Progenitor cell of endocrine pancreas (in vitro differentiated cells): ENCODE measurements around the gene CISTR. TPM values are rescaled to one million over a fixed set of nuclear protein-coding genes. Genes with fewer than 3 reads are reported as not detected.
"Not testable (repeated sequence)": the region's sequence is repeated elsewhere in the genome, so short reads cannot be mapped to it uniquely, and the experiment has no call there.

Source experiments
- DNase-seq: peaks from one replicate; pipeline ENCODE4 v3.0.0; 2021; ENCODE audit warnings: low spot score; ENCODE audit not compliant: unreplicated experiment
- H3K27ac Mint-ChIP-seq: 2 replicates; pipeline ENCODE4 v1.8.0; 2021; ENCODE audit warnings: mild to moderate bottlenecking, moderate library complexity, mixed read lengths
- H3K27me3 Mint-ChIP-seq: 2 replicates; pipeline ENCODE4 v1.8.0; 2021; ENCODE audit warnings: mixed read lengths
- H3K36me3 Mint-ChIP-seq: 2 replicates; pipeline ENCODE4 v1.8.0; 2022; ENCODE audit warnings: mixed read lengths; ENCODE audit not compliant: insufficient read depth
- H3K4me1 Mint-ChIP-seq: 2 replicates; pipeline ENCODE4 v1.8.0; 2021; ENCODE audit warnings: low read depth, mixed read lengths
- H3K4me3 Mint-ChIP-seq: 2 replicates; pipeline ENCODE4 v1.8.0; 2021; ENCODE audit warnings: low read depth, mild to moderate bottlenecking, moderate library complexity, mixed read lengths
- H3K9me3 Mint-ChIP-seq: 2 replicates; pipeline ENCODE4 v1.8.0; 2021; ENCODE audit warnings: low read depth, mixed read lengths
- CTCF ChIP-seq: fragments of 200-600 bp; sonication (generic); IDR thresholded peaks from one replicate; pipeline ENCODE4 v1.5.0; 2021; ENCODE audit warnings: antibody characterized with exemption, mild to moderate bottlenecking; ENCODE audit not compliant: unreplicated experiment
- total RNA-seq: library from RNA; stranded (reverse); gene quantifications from 2 replicates; pipeline ENCODE4 v1.2.1, GENCODE V29; 2021

The CISTR gene
- total RNA-seq, 1 donor from 2014 or later, result not detected

GRCh38 chr12:53781228-53781801 lies 29.5 kb upstream of the CISTR start:
- peaks cover 2% of the 10 kb centered on the region for H3K4me1 Mint-ChIP-seq
- no peaks in the 10 kb centered on the region for H3K9me3 Mint-ChIP-seq
- H3K27ac Mint-ChIP-seq, result no peak overlapping the region
- TF ChIP-seq CTCF, result no peak
- peaks cover 71% of the 10 kb centered on the region for H3K27me3 Mint-ChIP-seq
- H3K36me3 Mint-ChIP-seq, result no peaks in the 10 kb centered on the region
- no peak overlapping the region for H3K4me3 Mint-ChIP-seq
- no peak for DNase-seq

- Mint-ChIP-seq H3K27me3 (peaks cover 70% of the 10 kb centered on the region), H3K4me1 (peaks cover 3% of the 10 kb centered on the region), H3K36me3 (no peaks in the 10 kb centered on the region), H3K4me3 (no peak overlapping the region), H3K9me3 (no peaks in the 10 kb centered on the region), H3K27ac (no peak overlapping the region)
- no peak for DNase-seq
- TF ChIP-seq CTCF, result no peak
These were observed 28.5 kb upstream of the CISTR start for GRCh38 chr12:53780323-53780722.

- not testable (repeated sequence) for DNase-seq, H3K4me3 Mint-ChIP-seq, H3K36me3 Mint-ChIP-seq, H3K27ac Mint-ChIP-seq, H3K9me3 Mint-ChIP-seq, H3K4me1 Mint-ChIP-seq
- peaks cover 67% of the 10 kb centered on the region for H3K27me3 Mint-ChIP-seq
These were observed 27.9 kb upstream of the CISTR start for GRCh38 chr12:53779679-53780078.

- DNase-seq, result no peak
- H3K9me3 Mint-ChIP-seq, result no peaks in the 10 kb centered on the region
- H3K4me3 Mint-ChIP-seq, result no peak overlapping the region
- no peaks in the 10 kb centered on the region for H3K36me3 Mint-ChIP-seq
- H3K27ac Mint-ChIP-seq, result no peak overlapping the region
- no peak for TF ChIP-seq CTCF
- peaks cover 63% of the 10 kb centered on the region for H3K27me3 Mint-ChIP-seq
- H3K4me1 Mint-ChIP-seq, result peaks cover 3% of the 10 kb centered on the region
These were observed 26.3 kb upstream of the CISTR start for GRCh38 chr12:53777936-53778644.

GRCh38 chr12:53777412-53777811 lies 25.6 kb upstream of the CISTR start:
- H3K27me3 Mint-ChIP-seq, result peaks cover 62% of the 10 kb centered on the region

More at GRCh38 chr12:53777412-53777811, 25.6 kb upstream of the CISTR start:
- Mint-ChIP-seq H3K9me3 (no peaks in the 10 kb centered on the region), H3K36me3 (no peaks in the 10 kb centered on the region), H3K27ac (no peak overlapping the region), H3K4me3 (no peak overlapping the region), H3K4me1 (peaks cover 3% of the 10 kb centered on the region)
- no peak for DNase-seq
- TF ChIP-seq CTCF, result no peak
